ENCODE results near the gene HIVEP3. TPM values are rescaled to one million over a fixed set of nuclear protein-coding genes. Genes with fewer than 3 reads are reported as not detected.

The HIVEP3 gene
- total and polyA plus RNA-seq, 11 donors, result 3.2 to 11.9 (median 5.0) TPM

DNA sequence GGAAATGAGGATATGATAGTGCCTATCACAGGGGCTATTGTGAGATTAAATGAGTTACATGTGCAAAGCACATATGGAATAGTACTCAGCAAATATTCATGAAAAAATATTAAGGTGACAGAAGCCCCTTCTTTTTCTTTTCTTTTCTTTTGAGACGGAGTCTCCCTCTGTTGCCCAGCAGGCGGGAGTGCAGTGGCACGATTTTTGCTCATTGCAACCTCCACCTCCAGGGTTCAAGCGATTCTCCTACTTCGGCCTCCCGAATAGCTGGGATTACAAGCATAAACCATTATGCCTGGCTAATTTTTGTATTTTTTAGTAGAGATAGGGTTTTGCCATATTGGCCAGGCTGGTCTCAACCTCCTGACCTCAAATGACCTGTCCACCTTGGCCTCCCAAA is 139.4 kb downstream of the HIVEP3 start:
- Histone ChIP-seq H3K4me1 (peaks cover 0 to 18% (median 0%) of the 10 kb centered on the region in 12 donors), H3K27me3 (no peaks in the 10 kb centered on the region), H3K36me3 (no peaks in the 10 kb centered on the region), H3K4me3 (no peak overlapping the region), H3K9me3 (no peaks in the 10 kb centered on the region), H3K27ac (no peak overlapping the region)
- DNase-seq (no peak), ATAC-seq (no peak)
- TF ChIP-seq, protein P1, sequence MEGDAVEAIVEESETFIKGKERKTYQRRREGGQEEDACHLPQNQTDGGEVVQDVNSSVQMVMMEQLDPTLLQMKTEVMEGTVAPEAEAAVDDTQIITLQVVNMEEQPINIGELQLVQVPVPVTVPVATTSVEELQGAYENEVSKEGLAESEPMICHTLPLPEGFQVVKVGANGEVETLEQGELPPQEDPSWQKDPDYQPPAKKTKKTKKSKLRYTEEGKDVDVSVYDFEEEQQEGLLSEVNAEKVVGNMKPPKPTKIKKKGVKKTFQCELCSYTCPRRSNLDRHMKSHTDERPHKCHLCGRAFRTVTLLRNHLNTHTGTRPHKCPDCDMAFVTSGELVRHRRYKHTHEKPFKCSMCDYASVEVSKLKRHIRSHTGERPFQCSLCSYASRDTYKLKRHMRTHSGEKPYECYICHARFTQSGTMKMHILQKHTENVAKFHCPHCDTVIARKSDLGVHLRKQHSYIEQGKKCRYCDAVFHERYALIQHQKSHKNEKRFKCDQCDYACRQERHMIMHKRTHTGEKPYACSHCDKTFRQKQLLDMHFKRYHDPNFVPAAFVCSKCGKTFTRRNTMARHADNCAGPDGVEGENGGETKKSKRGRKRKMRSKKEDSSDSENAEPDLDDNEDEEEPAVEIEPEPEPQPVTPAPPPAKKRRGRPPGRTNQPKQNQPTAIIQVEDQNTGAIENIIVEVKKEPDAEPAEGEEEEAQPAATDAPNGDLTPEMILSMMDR (IDR thresholded peaks at IDR 0.05), result peak in 2 of 12 donors; percentile 15 to 18
- no peak for TF ChIP-seq POLR2A (IDR thresholded peaks at IDR 0.05)
- intact Hi-C loops (cut with DNase I), result loop anchor here in 4 of 10 donors (5.0 to 10.0 kb wide), 3 partner anchors 197 to 207 kb away; no protein-coding TSS in a partner anchor
- WGBS, 4 donors, result 88 to 96% (median 94%) methylated on average over 6 of the region's 6 CpGs

- Histone ChIP-seq H3K9me3 (no peaks in the 10 kb centered on the region), H3K27ac (no peak overlapping the region), H3K4me3 (no peak overlapping the region), H3K36me3 (no peaks in the 10 kb centered on the region), H3K27me3 (no peaks in the 10 kb centered on the region), H3K4me1 (peaks cover 0 to 13% (median 2%) of the 10 kb centered on the region in 12 donors)
- intact Hi-C loops (cut with DNase I), result loop anchor here in 4 of 10 donors (5.0 to 10.0 kb wide), 3 partner anchors 195 to 205 kb away; no protein-coding TSS in a partner anchor
- 91 to 94% (median 93%) methylated on average over 8 to 10 of the region's 10 CpGs for WGBS, 4 donors
- TF ChIP-seq, protein P1 (IDR thresholded peaks at IDR 0.05), result no peak
- TF ChIP-seq POLR2A (IDR thresholded peaks at IDR 0.05), result no peak
- DNase-seq (no peak), ATAC-seq (no peak)
These were observed 141.0 kb downstream of the HIVEP3 start for GRCh38 chr1:41777695-41778094.

GRCh38 chr1:41776891-41777441 is 141.8 kb downstream of the HIVEP3 start:
- Histone ChIP-seq H3K4me3 (no peak overlapping the region), H3K4me1 (peaks cover 0 to 15% (median 2%) of the 10 kb centered on the region in 12 donors), H3K36me3 (no peaks in the 10 kb centered on the region), H3K27me3 (no peaks in the 10 kb centered on the region), H3K9me3 (no peaks in the 10 kb centered on the region), H3K27ac (no peak overlapping the region)
- intact Hi-C loops (cut with DNase I), result loop anchor here in 4 of 10 donors (5.0 to 10.0 kb wide), 3 partner anchors 195 to 205 kb away; no protein-coding TSS in a partner anchor
- peak in 3 of 4 donors; percentile 25 to 54 (median 43) for ATAC-seq
- TF ChIP-seq, protein P1 (IDR thresholded peaks at IDR 0.05), result no peak
- no peak for TF ChIP-seq POLR2A (IDR thresholded peaks at IDR 0.05)
- WGBS, 4 donors, result 51 to 80% (median 75%) methylated on average over 7 to 8 of the region's 8 CpGs
- no peak for DNase-seq

- DNase-seq (no peak), ATAC-seq (no peak)
- Histone ChIP-seq H3K4me1 (peaks cover 0 to 21% (median 6%) of the 10 kb centered on the region in 12 donors), H3K27ac (no peak overlapping the region), H3K9me3 (no peaks in the 10 kb centered on the region), H3K27me3 (no peaks in the 10 kb centered on the region), H3K36me3 (no peaks in the 10 kb centered on the region), H3K4me3 (no peak overlapping the region)
- intact Hi-C loops (cut with DNase I), result loop anchor here in 4 of 10 donors (5.0 to 10.0 kb wide), 3 partner anchors 194 to 204 kb away; no protein-coding TSS in a partner anchor
- WGBS, 4 donors, result 81 to 82% (median 81%) methylated on average over 6 of the region's 6 CpGs
- TF ChIP-seq, protein P1 (IDR thresholded peaks at IDR 0.05), result no peak
- TF ChIP-seq POLR2A (IDR thresholded peaks at IDR 0.05), result no peak
These were observed 142.7 kb downstream of the HIVEP3 start for GRCh38 chr1:41775956-41776585.

All from heart left ventricle (tissue), 16 donors.